H1 (cell line): ENCODE data around the gene ZNF750. TPM values are rescaled to one million over a fixed set of nuclear protein-coding genes. Genes with fewer than 3 reads are reported as not detected.

Experiments
- CTCF ChIA-PET: fragments of 300-600 bp; sonication (Branson Sonifier 250); formaldehyde crosslinking; loops from one replicate; lab custom pipeline; 2021; ENCODE audit not compliant: partially characterized antibody; lab: Charles Lee
- POLR2A ChIA-PET: fragments of 300-600 bp; sonication (Branson Sonifier 250); formaldehyde crosslinking; loops from one replicate; lab custom pipeline; 2021; ENCODE audit warnings: inconsistent platforms; ENCODE audit not compliant: partially characterized antibody; lab: Charles Lee
- DNase-seq, 2 experiments: peaks; one replicate each; pipeline versions ENCODE4 v3.0.0 to v3.0.0-alpha.2; 2010 to 2022; ENCODE audit warnings: low spot score in 2 of 2, low read depth in 1 of 2, mixed read lengths in 1 of 2
- FAIRE-seq: peaks from 2 replicates; lab custom pipeline; 2011; peaks lifted over from hg19 to GRCh38; lab: Jason Lieb, UNC
- H2AFZ ChIP-seq: 2 replicates; pipeline ENCODE4 v1.8.1; 2012; ENCODE audit warnings: low read length, inconsistent platforms
- H2AK5ac ChIP-seq: 2 replicates; pipeline ENCODE4 v1.6.1; 2013; ENCODE audit warnings: low read depth, low read length
- H2BK120ac ChIP-seq: replicated peaks from 2 replicates; pipeline ENCODE3; 2013; ENCODE audit warnings: low read depth, low read length, inconsistent platforms
- H2BK12ac ChIP-seq: 2 replicates; pipeline ENCODE4 v1.6.1; 2013; ENCODE audit warnings: low read depth, low read length
- H2BK15ac ChIP-seq: 2 replicates; pipeline ENCODE4 v1.6.1; 2013; ENCODE audit warnings: low read length
- H2BK20ac ChIP-seq: 2 replicates; pipeline ENCODE4 v1.6.1; 2013; ENCODE audit warnings: low read length
- H2BK5ac ChIP-seq: 2 replicates; pipeline ENCODE4 v1.6.1; 2013; ENCODE audit warnings: low read depth, low read length
- H3K14ac ChIP-seq: 2 replicates; pipeline ENCODE4 v1.6.1; 2013; ENCODE audit warnings: inconsistent platforms; ENCODE audit not compliant: insufficient read length
- H3K18ac ChIP-seq: 2 replicates; pipeline ENCODE4 v1.6.1; 2013; ENCODE audit warnings: low read length; ENCODE audit errors: extremely low read depth
- H3K23ac ChIP-seq: 2 replicates; pipeline ENCODE4 v1.6.1; 2013; ENCODE audit warnings: inconsistent platforms; ENCODE audit not compliant: insufficient read length
- H3K23me2 ChIP-seq: 2 replicates; pipeline ENCODE4 v1.6.1; 2013; ENCODE audit warnings: low read depth, low read length
- H3K27ac ChIP-seq: 2 replicates; pipeline ENCODE4 v1.6.1; 2011; ENCODE audit warnings: low read depth, low read length, inconsistent platforms
- H3K27me3 ChIP-seq, 4 experiments: replicated peaks in 1 of 4; 1 replicate in 1 of 4; 2 replicates in 3 of 4; pipeline versions ENCODE4 v1.6.1 to v1.8.1; 2011 to 2013; ENCODE audit warnings: low read length in 3 of 4, mild to moderate bottlenecking in 3 of 4, inconsistent platforms in 2 of 4, mixed read lengths in 2 of 4, moderate library complexity in 1 of 4; ENCODE audit not compliant: control insufficient read depth in 3 of 4, insufficient read depth in 3 of 4; ENCODE audit errors: extremely low read depth in 1 of 4
- H3K36me3 ChIP-seq, 4 experiments: 2 replicates each; pipeline versions ENCODE4 v1.6.1 to v1.8.1; 2011 to 2013; ENCODE audit warnings: mild to moderate bottlenecking in 4 of 4, low read length in 3 of 4, moderate library complexity in 2 of 4, control low read depth in 1 of 4, inconsistent platforms in 1 of 4; ENCODE audit not compliant: insufficient read depth in 4 of 4, control insufficient read depth in 2 of 4
- H3K4ac ChIP-seq: replicated peaks from 2 replicates; pipeline ENCODE3; 2013; ENCODE audit warnings: low read length, low read depth, mixed read lengths, inconsistent platforms; ENCODE audit not compliant: insufficient read length
- H3K4me1 ChIP-seq, 4 experiments: replicated peaks in 1 of 4; 1 replicate in 1 of 4; 2 replicates in 3 of 4; pipeline versions ENCODE4 v1.6.1 to v1.8.1; 2011 to 2013; ENCODE audit warnings: low read length in 3 of 4, inconsistent platforms in 2 of 4, mixed read lengths in 1 of 4; ENCODE audit not compliant: insufficient read depth in 4 of 4, control insufficient read depth in 3 of 4
- H3K4me2 ChIP-seq, 2 experiments: 2 replicates each; pipeline versions ENCODE4 v1.6.1 to v1.8.1; 2011 to 2013; ENCODE audit warnings: low read depth in 2 of 2, low read length in 2 of 2, control low read depth in 1 of 2, inconsistent platforms in 1 of 2, mild to moderate bottlenecking in 1 of 2; ENCODE audit not compliant: insufficient read depth in 1 of 2
- H3K4me3 ChIP-seq, 4 experiments: fragments of 200-600, 300-600 bp in 1 of 4; sonication (generic), shearing (Covaris generic), sonication (Bioruptor Twin) in 1 of 4; 2 replicates each; pipeline versions ENCODE4 v1.5.1 to v1.8.1; 2011 to 2016; ENCODE audit warnings: low read length in 4 of 4, low read depth in 3 of 4, control low read depth in 2 of 4, inconsistent platforms in 2 of 4, mild to moderate bottlenecking in 2 of 4, mixed read lengths in 1 of 4, moderate library complexity in 1 of 4; ENCODE audit not compliant: insufficient read depth in 2 of 4; ENCODE audit errors: extremely low read depth in 1 of 4
- H3K56ac ChIP-seq: replicated peaks from 2 replicates; pipeline ENCODE3; 2013; ENCODE audit warnings: low read depth, mild to moderate bottlenecking, mixed read lengths, low read length, inconsistent platforms; ENCODE audit not compliant: insufficient read length
- H3K79me1 ChIP-seq: 2 replicates; pipeline ENCODE4 v1.6.1; 2013; ENCODE audit warnings: low read depth, low read length, control low read depth
- H3K79me2 ChIP-seq, 2 experiments: 2 replicates each; pipeline versions ENCODE4 v1.6.1 to v1.8.1; 2012 to 2013; ENCODE audit warnings: low read length in 2 of 2, mild to moderate bottlenecking in 2 of 2, inconsistent platforms in 1 of 2; ENCODE audit not compliant: insufficient read depth in 2 of 2, control insufficient read depth in 1 of 2
- H3K9ac ChIP-seq, 4 experiments: replicated peaks in 1 of 4; 1 replicate in 1 of 4; 2 replicates in 3 of 4; pipeline versions ENCODE4 v1.6.1 to v1.8.1; 2011 to 2013; ENCODE audit warnings: low read depth in 3 of 4, low read length in 3 of 4, control low read depth in 2 of 4, mild to moderate bottlenecking in 2 of 4, moderate library complexity in 2 of 4, inconsistent platforms in 1 of 4; ENCODE audit errors: extremely low read depth in 1 of 4
- H3K9me3 ChIP-seq, 2 experiments: 2 replicates each; pipeline versions ENCODE4 v1.6.1 to v1.8.1; 2012 to 2013; ENCODE audit warnings: mild to moderate bottlenecking in 2 of 2, moderate library complexity in 2 of 2, control low read depth in 1 of 2, inconsistent platforms in 1 of 2, low read depth in 1 of 2, low read length in 1 of 2, mixed read lengths in 1 of 2; ENCODE audit not compliant: insufficient read depth in 2 of 2
- H4K20me1 ChIP-seq, 2 experiments: replicated peaks in 1 of 2; 2 replicates each; pipeline versions ENCODE3 to v1.8.1; 2011 to 2013; ENCODE audit warnings: inconsistent platforms in 2 of 2, low read length in 2 of 2, mild to moderate bottlenecking in 1 of 2; ENCODE audit not compliant: insufficient read depth in 2 of 2, control insufficient read depth in 1 of 2
- H4K5ac ChIP-seq: 2 replicates; pipeline ENCODE4 v1.6.1; 2013; ENCODE audit warnings: low read length, low read depth, mixed read lengths, inconsistent platforms; ENCODE audit not compliant: insufficient read length
- H4K8ac ChIP-seq: 2 replicates; pipeline ENCODE4 v1.8.0; 2013; ENCODE audit warnings: mild to moderate bottlenecking, moderate library complexity, low read length, inconsistent platforms; ENCODE audit not compliant: insufficient read depth; ENCODE audit errors: extremely low read depth
- H4K91ac ChIP-seq: replicated peaks from 2 replicates; pipeline ENCODE3; 2013; ENCODE audit warnings: low read length, mixed read lengths, inconsistent platforms; ENCODE audit not compliant: insufficient read length
- E2F6 ChIP-seq: IDR thresholded peaks from 2 replicates; pipeline ENCODE4 v1.6.1; 2012; ENCODE audit warnings: inconsistent platforms
- POLR2AphosphoS5 ChIP-seq: IDR thresholded peaks from 2 replicates; pipeline ENCODE4 v1.6.1; 2011; ENCODE audit warnings: low read depth, low read length
- POU5F1 ChIP-seq: IDR thresholded peaks from 2 replicates; pipeline ENCODE4 v1.6.1; 2011; ENCODE audit warnings: low read depth, mild to moderate bottlenecking, low read length, moderate library complexity
- RFX5 ChIP-seq: IDR thresholded peaks from 2 replicates; pipeline ENCODE4 v1.6.1; 2011; ENCODE audit warnings: low read depth, low read length, improper control_type of control experiment, borderline replicate concordance
- SIRT6 ChIP-seq: IDR thresholded peaks from one replicate; pipeline ENCODE4 v1.7.1; 2012; ENCODE audit warnings: low read length, inconsistent platforms
- USF2 ChIP-seq: IDR thresholded peaks from 2 replicates; pipeline ENCODE4 v1.6.1; 2011; ENCODE audit warnings: low read length, improper control_type of control experiment
- YY1 ChIP-seq: IDR thresholded peaks from 2 replicates; pipeline ENCODE4 v1.6.1; 2011; ENCODE audit warnings: low read depth, mild to moderate bottlenecking, low read length
- WGBS, 2 experiments: shearing (Covaris generic) in 1 of 2; methylation state at CpG; one replicate each; pipeline versions ENCODE4 v1.1.6 to v1.1.7; 2013 to 2015; ENCODE audit warnings: low lambda C conversion rate in 2 of 2, mixed read lengths in 2 of 2, inconsistent platforms in 1 of 2, low coverage in 1 of 2, missing lambda C conversion rate in 1 of 2; ENCODE audit not compliant: insufficient replicate concordance in 2 of 2, insufficient coverage in 1 of 2, insufficient read length in 1 of 2; ENCODE audit errors: extremely low coverage in 1 of 2, missing lambda C conversion rate in 1 of 2; 5-methylcytosine and 5-hydroxymethylcytosine counted together
- polyA plus RNA-seq, 7 experiments: library from polyadenylated mRNA; depleted of rRNA in 3 of 7; stranded (reverse) in 5 of 7; unstranded in 2 of 7; fragments of >200 nt in 5 of 7; fragments of 200-250 nt in 2 of 7; gene quantifications; 1 replicate in 5 of 7; 2 replicates in 1 of 7; 4 replicates in 1 of 7; pipeline versions ENCODE4 v1.2.1 to v1.2.3, GENCODE V29; 2011 to 2013; ENCODE audit warnings: missing spikeins in 2 of 7, mixed read lengths in 2 of 7
- total RNA-seq: library from RNA; stranded (reverse); fragmentation: NEBNext Ultra II Directional; extraction: Animal tissue kit (Norgen Biotek cat#: 25700); gene quantifications from 2 replicates; pipeline ENCODE4 v1.2.1, GENCODE V29; 2021

ZNF750 gene
- total and polyA plus RNA-seq, 2 of the 8 experiments (the other 6 are each of a cell fraction or from before 2014, with no cell fraction given) = not detected

GRCh38 chr17:82884341-82884969, 44.6 kb upstream of the ZNF750 start:
- ChIA-PET CTCF (interaction anchor here (0.5 to 2.4 kb wide), 8 partner anchors 9 to 145 kb away, joined by 3 to 9 read pairs (median 4); no protein-coding TSS in a partner anchor), POLR2A (no interaction called here)
- Histone ChIP-seq H3K23me2 (no peaks in the 10 kb centered on the region), H3K36me3 (no peaks in the 10 kb centered on the region; a peak in 1 of 8 replicates), H3K27me3 (no peaks in the 10 kb centered on the region), H2BK12ac (no peak overlapping the region), H3K4me2 (no peak overlapping the region), H3K27ac (no peak overlapping the region), H2AFZ (no peak overlapping the region), H4K91ac (no peak overlapping the region), H3K9ac (no peak overlapping the region), H4K20me1 (peaks cover 0 to 12% of the 10 kb centered on the region in 2 experiments), H2AK5ac (no peak overlapping the region), H3K79me2 (peaks cover 0 to 22% of the 10 kb centered on the region in 2 experiments; a peak in 1 of 4 replicates), H2BK120ac (no peak overlapping the region), H3K56ac (no peak overlapping the region), H3K14ac (no peak overlapping the region), H3K4me3 (no peak overlapping the region), H3K18ac (no peak overlapping the region), H4K5ac (no peak overlapping the region), H4K8ac (no peak overlapping the region), H2BK5ac (peak overlapping the region; percentile 28; the same call in 1 of the 2 replicates), H3K4ac (no peak overlapping the region), H3K9me3 (no peaks in the 10 kb centered on the region), H2BK20ac (no peak overlapping the region), H3K23ac (no peak overlapping the region), H3K4me1 (peaks cover 5 to 13% (median 9%) of the 10 kb centered on the region in 4 experiments; a peak in 6 of 7 replicates), H2BK15ac (no peak overlapping the region), H3K79me1 (peaks cover 12% of the 10 kb centered on the region)
- no peak for DNase-seq
- no peak for FAIRE-seq
- WGBS, 2 experiments = 80% methylated on average over 25 of the region's 25 CpGs; no CpG with 5 or more reads in 1 of the 2 experiments
- no peak for TF ChIP-seq USF2
- TF ChIP-seq YY1 = no peak
- TF ChIP-seq POU5F1 = no peak
- no peak for TF ChIP-seq SIRT6
- no peak for TF ChIP-seq E2F6
- TF ChIP-seq RFX5 = no peak
- TF ChIP-seq POLR2AphosphoS5 = no peak
